GM15510 (cell line): ENCODE results near the gene CD2BP2.

Experiments used
- POLR2A ChIP-seq: IDR thresholded peaks from 3 replicates; pipeline ENCODE4 v1.6.1; 2011; ENCODE audit warnings: borderline replicate concordance; ENCODE audit not compliant: insufficient read length; ENCODE audit errors: extremely low read depth

Gene CD2BP2

DNA sequence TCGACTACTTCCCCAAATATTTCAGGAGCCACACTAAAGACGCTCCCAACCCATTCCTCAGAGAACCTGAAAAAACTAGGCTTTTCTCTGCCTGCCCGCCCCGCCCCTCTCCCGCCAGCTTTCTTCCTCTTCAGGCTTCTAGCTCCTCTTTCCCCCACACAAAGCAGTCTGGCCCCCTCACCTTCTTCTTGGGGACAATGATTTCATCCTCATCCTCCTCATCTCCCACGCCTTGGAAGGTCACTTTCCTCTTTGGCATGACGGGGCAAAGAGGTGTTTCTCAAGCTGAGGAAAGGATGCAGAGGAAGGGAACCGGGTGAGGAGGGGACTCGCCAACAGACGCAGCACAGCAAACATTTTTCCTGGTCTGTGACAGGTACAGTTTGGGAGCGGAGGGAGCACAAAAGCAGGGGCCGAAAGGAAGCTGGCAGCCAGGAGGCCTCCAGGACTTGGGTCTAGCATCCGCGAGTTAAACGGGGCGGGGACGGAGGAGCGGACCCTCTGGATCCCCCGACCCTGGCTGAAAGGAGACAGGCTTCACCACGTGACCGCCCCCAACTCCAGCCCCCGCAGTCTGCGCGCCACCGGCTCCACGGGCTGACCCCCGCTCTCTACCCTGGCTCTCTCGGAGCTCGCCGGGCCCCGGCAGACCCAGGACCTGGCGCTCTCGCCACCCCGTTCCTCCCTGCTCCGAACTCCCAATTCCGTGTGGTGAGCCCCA, 525 bp downstream of the CD2BP2 start:
- no peak for TF ChIP-seq POLR2A

DNA sequence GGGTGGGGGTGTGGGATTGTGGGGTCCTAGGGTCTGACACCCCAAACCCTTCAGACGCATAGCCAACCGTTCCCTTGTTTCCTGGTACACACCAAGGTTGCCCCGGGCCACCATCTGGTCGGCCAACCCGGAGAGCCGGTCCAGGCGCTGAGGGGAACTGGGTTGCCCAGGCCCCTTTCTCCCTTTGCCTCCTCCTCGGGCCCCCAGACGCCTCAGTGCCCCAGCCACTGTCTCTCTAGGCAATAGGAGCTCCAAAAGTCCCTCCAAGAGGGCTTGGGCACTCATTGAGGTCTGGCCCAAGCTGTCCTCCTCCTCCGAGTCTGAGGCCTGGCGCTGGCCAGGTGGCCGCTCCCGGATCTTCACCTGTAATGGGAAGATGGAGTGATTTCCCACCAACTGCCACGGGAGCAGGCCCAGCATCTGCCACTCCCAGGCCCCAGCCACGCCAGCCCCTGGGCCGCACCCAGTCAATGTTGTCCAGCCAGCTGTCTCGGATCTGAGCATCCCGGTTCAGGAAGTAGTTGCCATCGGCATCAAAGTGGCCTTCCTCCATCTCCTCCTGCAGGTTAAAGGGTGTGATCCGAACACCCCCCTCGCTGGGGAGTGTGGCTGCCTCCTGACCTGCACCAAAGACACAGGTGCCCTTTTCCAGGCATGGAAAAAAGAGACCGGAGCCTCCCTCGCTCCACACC, 1.5 kb downstream of the CD2BP2 start:
- no peak for TF ChIP-seq POLR2A

- TF ChIP-seq POLR2A = no peak
These were observed 2.4 kb downstream of the CD2BP2 start for GRCh38 chr16:30352488-30353401.

DNA sequence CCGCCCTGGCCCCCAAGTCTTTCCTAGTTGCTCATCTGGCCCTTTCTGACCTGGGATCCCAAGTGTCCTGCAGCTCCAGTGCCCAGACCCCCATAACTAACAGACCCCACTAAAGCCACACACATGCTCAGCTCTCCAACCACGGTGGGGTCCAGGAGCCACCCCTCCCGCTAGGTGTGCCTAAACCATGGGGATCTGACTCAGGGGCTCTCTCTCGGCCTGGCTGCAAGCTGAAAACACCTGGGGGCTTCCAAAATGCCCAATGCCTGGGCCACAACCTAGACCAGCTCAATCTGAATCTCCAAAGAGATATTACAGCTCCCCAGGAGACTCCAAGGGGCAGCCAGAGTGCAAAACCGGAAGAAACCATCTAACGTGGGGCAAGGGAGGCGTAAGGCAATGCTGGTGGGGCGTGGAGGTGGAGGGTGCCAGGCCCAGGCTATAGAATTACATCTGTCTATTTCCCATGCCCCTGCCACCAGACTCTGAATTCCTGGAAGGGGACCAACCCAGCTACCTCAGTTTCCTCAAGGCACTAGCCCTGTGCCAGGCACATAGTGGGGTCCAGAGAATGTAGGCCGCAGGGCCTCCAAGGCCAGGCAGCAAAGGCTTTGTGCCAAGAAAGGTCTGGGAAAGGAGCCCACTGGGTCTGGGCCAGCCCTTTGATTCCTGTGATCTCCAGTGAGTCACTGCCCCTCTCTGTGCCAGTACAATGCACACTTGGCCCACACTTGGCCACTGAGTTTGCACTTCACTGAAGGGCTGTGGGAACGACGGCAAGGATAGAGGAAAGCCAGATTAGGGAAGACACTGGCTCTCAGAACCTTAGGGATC, 3.3 kb downstream of the CD2BP2 start:
- TF ChIP-seq POLR2A = no peak

- no peak for TF ChIP-seq POLR2A
These were observed 4.1 kb downstream of the CD2BP2 start for GRCh38 chr16:30351001-30351441.

DNA sequence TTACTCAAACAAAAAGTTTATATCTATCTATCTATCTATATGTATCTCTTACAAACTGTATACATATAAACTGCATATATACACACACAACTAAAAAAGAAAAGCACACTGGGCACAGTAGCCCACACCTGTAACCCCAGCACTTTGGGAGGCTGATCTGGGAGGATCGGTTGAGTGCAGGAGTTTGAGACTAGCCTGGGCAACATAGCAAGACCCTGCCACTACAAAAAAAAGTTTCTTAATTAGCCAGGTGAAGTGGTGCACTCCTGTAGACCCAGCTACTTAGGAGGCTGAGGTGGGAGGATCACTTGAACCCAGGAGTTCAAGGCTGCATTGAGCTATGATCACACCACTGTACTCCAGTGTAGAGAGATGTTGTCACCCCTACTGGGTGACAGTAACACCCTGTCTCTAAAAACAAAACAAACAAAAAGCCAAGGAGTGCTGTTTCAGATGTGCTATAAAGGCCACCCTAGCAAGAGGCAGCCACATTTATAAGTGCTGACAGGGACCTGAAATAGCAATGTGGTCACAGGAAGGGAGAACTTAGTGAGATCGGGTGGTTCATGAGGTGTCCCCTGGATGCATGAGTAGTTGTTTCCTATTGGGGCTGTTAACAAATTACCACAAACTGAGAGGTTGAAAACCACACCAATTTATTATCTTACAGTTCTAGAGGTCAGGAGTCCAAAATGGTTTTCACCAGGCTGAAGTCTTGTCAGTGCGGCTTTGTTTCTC, 4.8 kb downstream of the CD2BP2 start:
- no peak for TF ChIP-seq POLR2A

DNA sequence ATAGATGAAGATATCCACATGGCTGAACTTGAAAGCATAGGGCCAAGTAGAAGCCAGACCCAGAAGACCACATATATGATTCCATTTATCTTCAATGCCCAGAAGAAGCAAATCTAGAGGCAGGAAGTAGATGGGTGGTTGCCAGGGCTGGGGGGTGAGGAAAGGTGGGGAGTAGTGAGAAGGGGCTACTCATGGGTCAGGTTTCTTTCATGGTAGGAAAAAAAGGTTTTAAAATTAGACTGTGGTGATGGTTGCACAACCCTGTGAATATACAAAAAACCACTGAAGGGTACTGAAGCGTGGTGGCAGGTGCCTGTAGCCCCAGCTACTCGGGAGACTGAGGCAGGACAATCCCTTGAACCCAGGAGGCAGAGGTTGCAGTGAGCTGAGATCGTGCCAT, 5.4 kb downstream of the CD2BP2 start:
- no peak for TF ChIP-seq POLR2A

DNA sequence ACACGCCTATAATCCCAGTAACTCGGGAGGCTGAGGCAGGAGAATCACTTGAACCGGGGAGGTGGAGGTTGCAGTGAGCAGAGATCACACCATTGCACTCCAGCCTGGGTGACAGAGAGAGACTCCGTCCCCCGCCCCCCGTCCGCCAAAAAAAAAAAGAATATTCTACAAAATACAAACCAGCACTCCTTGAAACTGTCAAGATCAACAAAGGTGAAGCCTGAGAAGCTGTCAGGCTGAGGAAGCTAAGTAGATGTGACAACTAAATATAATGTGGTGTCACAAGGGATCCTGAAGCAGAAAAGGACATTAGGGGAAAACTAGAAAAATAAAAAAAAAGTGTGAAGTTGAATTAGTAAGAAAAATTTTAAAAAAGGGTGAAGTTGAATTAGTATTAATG, 6.2 kb downstream of the CD2BP2 start:
- no peak for TF ChIP-seq POLR2A

- TF ChIP-seq POLR2A = no peak
These were observed 7.0 kb downstream of the CD2BP2 start for GRCh38 chr16:30348113-30348512.

DNA sequence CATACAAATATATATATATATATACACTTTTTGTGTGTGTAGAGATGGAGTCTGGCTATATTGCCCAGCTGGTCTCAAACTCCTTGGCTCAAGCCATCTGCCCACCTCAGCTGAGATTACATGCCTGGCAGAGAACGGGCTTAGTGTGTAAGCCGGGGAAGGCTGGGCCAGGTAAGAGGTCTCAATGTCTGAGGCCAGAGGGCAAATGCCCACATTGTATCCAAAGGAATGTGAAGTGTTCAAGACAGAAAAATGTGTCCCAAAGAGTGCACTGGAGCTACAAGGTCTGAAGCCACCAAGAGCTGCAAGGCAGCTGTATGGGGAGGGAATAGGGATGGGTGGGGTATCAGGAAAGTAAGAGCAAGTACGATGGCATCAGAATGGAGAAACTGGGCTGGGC, 8.8 kb downstream of the CD2BP2 start:
- TF ChIP-seq POLR2A = no peak

DNA sequence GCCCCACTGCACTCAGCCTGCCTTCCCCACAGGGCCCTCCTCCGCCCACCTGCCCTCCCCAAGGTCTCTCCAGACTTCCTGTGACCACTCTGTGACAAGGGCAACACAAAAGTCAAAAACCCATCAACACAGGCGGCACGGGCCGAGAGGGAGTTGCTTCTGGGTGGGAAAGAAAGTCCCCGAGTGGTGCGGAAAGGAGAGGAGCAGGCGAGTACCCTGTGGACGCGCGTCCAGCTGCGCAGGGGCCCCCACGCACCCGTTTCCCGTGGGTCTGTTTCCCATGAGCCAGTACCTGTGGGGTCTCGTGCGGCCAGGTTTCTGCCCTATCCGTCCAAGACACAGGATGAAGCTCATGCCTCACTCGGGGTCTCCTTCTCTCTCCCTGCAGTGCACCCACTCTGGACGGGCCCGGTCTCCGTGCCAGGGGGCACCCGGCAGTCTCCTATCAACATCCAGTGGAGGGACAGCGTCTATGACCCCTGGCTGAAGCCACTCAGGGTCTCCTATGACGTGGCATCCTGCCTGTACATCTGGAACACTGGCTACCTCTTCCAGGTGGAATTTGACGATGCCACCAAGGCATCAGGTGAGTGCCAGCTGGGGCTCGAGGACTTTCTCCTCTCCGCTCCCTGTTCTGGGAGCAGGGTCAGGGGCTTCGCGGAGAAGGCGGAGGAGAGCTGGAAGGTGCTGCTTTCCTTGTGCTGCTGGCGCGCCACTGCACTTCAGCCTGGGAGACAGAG, 12.2 kb downstream of the CD2BP2 start:
- TF ChIP-seq POLR2A = no peak

- TF ChIP-seq POLR2A = no peak
These were observed 14.5 kb downstream of the CD2BP2 start for GRCh38 chr16:30340621-30341020.

- no peak for TF ChIP-seq POLR2A
These were observed 19.3 kb downstream of the CD2BP2 start for GRCh38 chr16:30335598-30336474.
